GM21423 (cell line): ENCODE measurements around the gene KIF21B.
A peak's percentile ranks its signal among the peaks of the same experiment; 100 is the strongest.

Experiments used
- ATAC-seq: cut with Tn5 transposase; IDR thresholded peaks from one replicate; pipeline ENCODE4 v1.9.1; 2021; ENCODE audit warnings: mild to moderate bottlenecking, moderate library complexity; ENCODE audit not compliant: unreplicated experiment

KIF21B gene, protein sequence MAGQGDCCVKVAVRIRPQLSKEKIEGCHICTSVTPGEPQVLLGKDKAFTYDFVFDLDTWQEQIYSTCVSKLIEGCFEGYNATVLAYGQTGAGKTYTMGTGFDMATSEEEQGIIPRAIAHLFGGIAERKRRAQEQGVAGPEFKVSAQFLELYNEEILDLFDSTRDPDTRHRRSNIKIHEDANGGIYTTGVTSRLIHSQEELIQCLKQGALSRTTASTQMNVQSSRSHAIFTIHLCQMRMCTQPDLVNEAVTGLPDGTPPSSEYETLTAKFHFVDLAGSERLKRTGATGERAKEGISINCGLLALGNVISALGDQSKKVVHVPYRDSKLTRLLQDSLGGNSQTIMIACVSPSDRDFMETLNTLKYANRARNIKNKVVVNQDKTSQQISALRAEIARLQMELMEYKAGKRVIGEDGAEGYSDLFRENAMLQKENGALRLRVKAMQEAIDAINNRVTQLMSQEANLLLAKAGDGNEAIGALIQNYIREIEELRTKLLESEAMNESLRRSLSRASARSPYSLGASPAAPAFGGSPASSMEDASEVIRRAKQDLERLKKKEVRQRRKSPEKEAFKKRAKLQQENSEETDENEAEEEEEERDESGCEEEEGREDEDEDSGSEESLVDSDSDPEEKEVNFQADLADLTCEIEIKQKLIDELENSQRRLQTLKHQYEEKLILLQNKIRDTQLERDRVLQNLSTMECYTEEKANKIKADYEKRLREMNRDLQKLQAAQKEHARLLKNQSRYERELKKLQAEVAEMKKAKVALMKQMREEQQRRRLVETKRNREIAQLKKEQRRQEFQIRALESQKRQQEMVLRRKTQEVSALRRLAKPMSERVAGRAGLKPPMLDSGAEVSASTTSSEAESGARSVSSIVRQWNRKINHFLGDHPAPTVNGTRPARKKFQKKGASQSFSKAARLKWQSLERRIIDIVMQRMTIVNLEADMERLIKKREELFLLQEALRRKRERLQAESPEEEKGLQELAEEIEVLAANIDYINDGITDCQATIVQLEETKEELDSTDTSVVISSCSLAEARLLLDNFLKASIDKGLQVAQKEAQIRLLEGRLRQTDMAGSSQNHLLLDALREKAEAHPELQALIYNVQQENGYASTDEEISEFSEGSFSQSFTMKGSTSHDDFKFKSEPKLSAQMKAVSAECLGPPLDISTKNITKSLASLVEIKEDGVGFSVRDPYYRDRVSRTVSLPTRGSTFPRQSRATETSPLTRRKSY (N-terminal part only)

GRCh38 chr1:201023517-201023902 lies at the start of gene KIF21B:
Gene KIF21B, minus strand, starts transcription at chr1:201023714. Its CDS starts 331 bp downstream, at chr1:201023383.
- peak; percentile 60 for ATAC-seq

- ATAC-seq: no peak
These were observed 49.4 kb upstream of the KIF21B start for GRCh38 chr1:201072922-201073321.

DNA sequence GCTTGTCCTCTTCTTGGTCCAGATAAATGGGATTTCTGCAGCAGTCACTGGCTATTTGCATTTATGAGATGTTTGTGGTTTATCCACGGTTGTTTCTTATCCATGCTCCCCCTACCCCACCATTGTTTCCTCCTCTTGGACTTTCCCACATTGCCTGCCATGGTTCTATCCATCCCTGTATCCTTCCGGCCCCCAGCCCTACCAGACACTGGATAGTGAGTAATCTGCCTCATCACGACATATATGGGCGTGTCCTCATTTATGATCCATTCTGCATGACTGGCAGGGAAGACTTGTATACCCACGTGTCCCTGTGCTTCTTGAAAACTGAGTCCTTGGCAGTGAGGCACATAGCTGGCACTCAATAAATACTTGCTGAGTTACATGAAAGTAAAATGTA lies 48.6 kb upstream of the KIF21B start:
- no peak for ATAC-seq

GRCh38 chr1:201069636-201070035 lies 46.1 kb upstream of the KIF21B start:
- no peak for ATAC-seq

DNA sequence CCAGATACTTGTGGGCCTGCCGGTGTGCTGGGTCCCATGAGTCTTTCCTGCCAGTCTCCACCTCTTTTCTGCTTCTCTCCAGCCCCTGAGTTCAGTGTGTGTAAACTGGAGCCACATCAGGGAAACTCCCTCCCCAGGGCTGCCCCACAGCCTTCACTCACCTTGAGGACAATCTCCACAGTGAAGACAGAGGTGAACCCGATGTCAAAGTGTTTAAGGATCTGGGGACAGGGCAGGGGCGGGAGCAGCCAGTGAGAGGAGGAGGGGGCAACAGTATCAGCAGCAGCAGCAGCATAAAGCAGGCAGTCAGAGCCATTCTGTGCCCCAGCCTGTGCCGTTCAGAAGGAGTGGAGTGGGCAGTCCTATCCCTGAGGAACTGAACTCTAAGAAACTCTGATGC lies 45.5 kb upstream of the KIF21B start:
- no peak for ATAC-seq

GRCh38 chr1:201066986-201067385 lies 43.5 kb upstream of the KIF21B start:
- ATAC-seq: no peak

- no peak for ATAC-seq
These were observed 42.2 kb upstream of the KIF21B start for GRCh38 chr1:201065686-201066085.

- no peak for ATAC-seq
These were observed 41.3 kb upstream of the KIF21B start for GRCh38 chr1:201064806-201065205.

DNA sequence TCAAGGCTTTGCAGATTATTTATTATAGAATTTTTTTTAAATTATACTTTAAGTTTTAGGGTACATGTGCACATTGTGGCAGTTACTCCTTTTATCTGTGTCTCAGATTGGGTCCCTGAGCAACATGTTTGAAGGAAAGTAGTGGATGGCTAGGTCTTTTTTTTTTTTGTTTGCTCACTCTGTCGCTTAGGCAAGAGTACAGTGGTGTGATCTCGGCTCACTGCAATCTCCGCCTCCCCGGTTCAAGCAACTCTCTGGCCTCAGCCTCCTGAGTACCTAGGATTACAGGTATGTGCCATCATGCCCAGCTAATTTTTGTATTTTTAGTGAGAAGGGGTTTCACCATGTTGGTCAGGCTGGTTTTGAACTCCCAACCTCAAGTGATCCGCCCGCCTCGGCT lies 39.6 kb upstream of the KIF21B start:
- no peak for ATAC-seq

GRCh38 chr1:201062511-201063091 lies 39.1 kb upstream of the KIF21B start:
- ATAC-seq: no peak

GRCh38 chr1:201061886-201062285 lies 38.4 kb upstream of the KIF21B start:
- no peak for ATAC-seq

DNA sequence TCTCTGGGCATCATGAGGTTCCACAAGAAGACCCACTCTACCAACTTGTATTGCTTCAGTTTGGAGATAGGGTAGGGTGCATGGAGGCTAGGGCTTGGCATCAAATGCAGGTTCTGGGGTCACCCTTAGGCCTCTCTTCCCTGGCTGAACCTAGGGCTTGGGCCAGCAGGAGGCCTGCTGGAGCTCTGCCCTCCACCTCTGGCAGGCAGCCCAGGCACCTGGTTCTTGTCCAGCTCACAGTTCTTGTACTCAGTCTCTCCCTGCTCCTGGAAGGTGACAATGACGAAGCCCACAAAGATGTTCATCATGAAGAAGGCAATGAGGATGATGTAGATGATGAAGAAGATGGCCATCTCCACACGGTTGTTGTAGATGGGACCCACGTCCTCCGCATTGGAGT lies 37.5 kb upstream of the KIF21B start:
- ATAC-seq: no peak

DNA sequence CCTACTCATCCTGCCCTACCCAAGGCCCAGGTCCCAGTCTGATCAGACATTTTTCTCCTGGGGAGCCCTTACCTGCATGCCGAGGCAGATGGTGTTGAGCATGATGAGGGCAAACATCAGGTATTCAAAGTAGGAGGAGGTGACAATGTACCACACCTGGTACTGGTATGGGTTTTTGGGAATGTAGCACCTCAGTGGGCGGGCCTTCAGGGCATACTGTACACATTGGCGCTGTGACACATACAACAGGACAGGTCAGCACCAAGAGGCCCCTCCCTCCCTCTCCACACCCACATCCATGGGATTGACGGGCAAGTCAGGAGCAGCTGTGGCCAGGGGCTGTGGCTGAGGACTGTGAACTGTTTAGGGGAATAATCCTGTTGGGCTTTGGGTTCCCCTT lies 37.1 kb upstream of the KIF21B start:
- no peak for ATAC-seq

- ATAC-seq: no peak
These were observed 36.5 kb upstream of the KIF21B start for GRCh38 chr1:201059871-201060555.

- no peak for ATAC-seq
These were observed 35.9 kb upstream of the KIF21B start for GRCh38 chr1:201059401-201059800.

DNA sequence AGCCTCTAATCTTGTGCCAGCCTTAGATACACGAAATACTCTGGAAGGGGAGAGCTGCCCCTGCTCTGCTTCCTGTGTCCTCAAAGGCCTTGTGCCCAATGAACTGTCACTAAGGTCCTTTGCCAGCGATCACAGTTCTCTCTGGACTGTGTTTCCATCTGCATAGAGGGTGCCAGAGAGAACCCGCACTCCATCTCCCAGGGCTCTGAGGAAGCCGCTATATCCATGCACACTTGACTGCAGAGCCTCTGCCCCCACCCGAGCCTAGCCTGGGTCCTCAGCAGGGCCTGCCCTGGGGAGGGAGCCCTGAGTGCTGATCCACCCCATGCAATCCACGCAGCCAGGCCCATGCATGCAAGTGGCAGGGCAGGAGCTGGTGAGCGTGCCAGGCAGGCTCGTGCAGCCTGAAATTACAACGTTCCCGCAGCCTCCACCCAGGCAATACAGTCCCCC lies 30.6 kb upstream of the KIF21B start:
- ATAC-seq: no peak

- no peak for ATAC-seq
These were observed 29.8 kb upstream of the KIF21B start for GRCh38 chr1:201053155-201053860.

GRCh38 chr1:201051399-201051798 lies 27.9 kb upstream of the KIF21B start:
- no peak for ATAC-seq

DNA sequence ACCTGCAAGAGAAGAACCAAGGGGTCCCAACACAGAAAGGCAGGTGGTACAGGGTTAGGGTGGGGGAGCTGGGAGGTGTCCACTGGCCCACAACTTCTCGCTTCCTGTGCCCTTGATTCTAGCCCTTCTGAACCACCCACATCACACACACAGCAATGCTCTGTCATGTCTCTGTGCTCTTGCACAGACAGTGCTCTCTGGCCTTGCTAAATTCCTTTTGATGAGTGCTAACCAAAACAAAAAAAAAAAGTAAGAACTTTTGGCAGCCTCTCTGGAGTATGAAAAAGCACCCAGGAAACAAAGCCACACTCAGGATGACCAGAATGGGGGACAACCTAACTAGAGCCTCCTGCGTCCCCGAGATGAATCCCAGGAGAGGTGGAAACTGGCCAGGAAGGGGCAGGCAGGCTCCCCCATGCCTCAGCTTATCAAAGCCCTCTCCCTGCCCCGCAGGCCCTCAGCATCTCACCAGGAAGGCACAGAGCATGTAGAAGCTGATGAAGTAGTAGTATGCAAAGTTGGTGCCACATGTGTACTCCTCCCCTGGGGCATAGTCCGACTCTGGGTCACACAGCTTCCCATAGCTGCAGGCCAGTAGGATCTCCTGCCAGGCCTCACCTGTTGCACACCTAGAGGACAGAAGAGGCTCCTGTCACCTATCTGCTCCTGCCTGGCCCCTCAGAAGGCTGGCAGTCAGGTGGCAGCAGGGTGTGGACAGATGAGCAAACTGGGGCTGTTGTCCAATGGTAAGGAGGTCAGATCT lies 27.2 kb upstream of the KIF21B start:
- no peak for ATAC-seq
